HUES48 (cell line): ENCODE data around the gene PACS2.
A peak's percentile ranks its signal among the peaks of the same experiment; 100 is the strongest.

Experiments used
- H3K27ac ChIP-seq: one replicate; pipeline ENCODE4 v1.7.0; 2013; ENCODE audit warnings: low read depth, low read length, inconsistent platforms
- H3K27me3 ChIP-seq: 2 replicates; pipeline ENCODE4 v1.6.1; 2013; ENCODE audit warnings: mild to moderate bottlenecking, low read length; ENCODE audit not compliant: control insufficient read depth, insufficient read depth
- H3K36me3 ChIP-seq: 2 replicates; pipeline ENCODE4 v1.6.1; 2013; ENCODE audit warnings: low read length; ENCODE audit not compliant: control insufficient read depth, insufficient read depth
- H3K4me1 ChIP-seq: 2 replicates; pipeline ENCODE4 v1.6.1; 2013; ENCODE audit warnings: mild to moderate bottlenecking, low read length; ENCODE audit not compliant: control insufficient read depth, insufficient read depth
- H3K4me3 ChIP-seq: 2 replicates; pipeline ENCODE4 v1.5.1; 2013; ENCODE audit warnings: mild to moderate bottlenecking, low read depth, low read length
- H3K9ac ChIP-seq: 2 replicates; pipeline ENCODE4 v1.6.1; 2013; ENCODE audit warnings: mild to moderate bottlenecking, low read depth, low read length, moderate library complexity
- H3K9me3 ChIP-seq: 2 replicates; pipeline ENCODE4 v1.6.1; 2013; ENCODE audit warnings: low read length; ENCODE audit not compliant: control insufficient read depth, insufficient read depth

Gene PACS2

GRCh38 chr14:105346200-105346533 lies 31.6 kb downstream of the PACS2 start:
- H3K27ac ChIP-seq: no peak overlapping the region
- H3K9ac ChIP-seq: no peak overlapping the region
- H3K36me3 ChIP-seq: no peaks in the 10 kb centered on the region
- H3K4me3 ChIP-seq: no peak overlapping the region
- no peaks in the 10 kb centered on the region for H3K27me3 ChIP-seq
- H3K4me1 ChIP-seq: 0 out of 2 replicates have a peak, but pooled peaks cover 3% of the 10 kb centered on the region
- no peaks in the 10 kb centered on the region for H3K9me3 ChIP-seq

- Histone ChIP-seq H3K4me3 (no peak overlapping the region), H3K27ac (no peak overlapping the region), H3K9me3 (no peaks in the 10 kb centered on the region), H3K36me3 (no peaks in the 10 kb centered on the region), H3K4me1 (peaks cover 7% of the 10 kb centered on the region), H3K27me3 (no peaks in the 10 kb centered on the region), H3K9ac (no peak overlapping the region)
Observed at GRCh38 chr14:105346876-105347586, 32.5 kb downstream of the PACS2 start.

GRCh38 chr14:105347587-105347968 lies 33.0 kb downstream of the PACS2 start:
- H3K9ac ChIP-seq: no peak overlapping the region
- no peak overlapping the region for H3K4me3 ChIP-seq
- peaks cover 8% of the 10 kb centered on the region for H3K4me1 ChIP-seq
- H3K36me3 ChIP-seq: no peaks in the 10 kb centered on the region
- no peaks in the 10 kb centered on the region for H3K9me3 ChIP-seq
- no peaks in the 10 kb centered on the region for H3K27me3 ChIP-seq
- no peak overlapping the region for H3K27ac ChIP-seq

GRCh38 chr14:105348169-105348944 lies 33.8 kb downstream of the PACS2 start:
- Histone ChIP-seq H3K9ac (no peak overlapping the region), H3K27me3 (no peaks in the 10 kb centered on the region), H3K4me3 (no peak overlapping the region), H3K36me3 (no peaks in the 10 kb centered on the region), H3K4me1 (peaks cover 5% of the 10 kb centered on the region), H3K27ac (no peak overlapping the region), H3K9me3 (no peaks in the 10 kb centered on the region)

- peaks cover 5% of the 10 kb centered on the region for H3K4me1 ChIP-seq
- no peaks in the 10 kb centered on the region for H3K27me3 ChIP-seq
- H3K4me3 ChIP-seq: no peak overlapping the region
- H3K9ac ChIP-seq: no peak overlapping the region
- no peak overlapping the region for H3K27ac ChIP-seq
- no peaks in the 10 kb centered on the region for H3K9me3 ChIP-seq
- H3K36me3 ChIP-seq: no peaks in the 10 kb centered on the region
Observed at GRCh38 chr14:105348945-105349699, 34.6 kb downstream of the PACS2 start.

GRCh38 chr14:105349992-105350391 lies 35.4 kb downstream of the PACS2 start:
- H3K27me3 ChIP-seq: no peaks in the 10 kb centered on the region
- peaks cover 5% of the 10 kb centered on the region for H3K4me1 ChIP-seq
- H3K36me3 ChIP-seq: 0 out of 2 replicates have a peak, but pooled peaks cover 8% of the 10 kb centered on the region
- no peak overlapping the region for H3K9ac ChIP-seq
- no peaks in the 10 kb centered on the region for H3K9me3 ChIP-seq
- H3K4me3 ChIP-seq: no peak overlapping the region
- H3K27ac ChIP-seq: no peak overlapping the region

- Histone ChIP-seq H3K27ac (no peak overlapping the region), H3K9me3 (no peaks in the 10 kb centered on the region), H3K4me3 (no peak overlapping the region), H3K4me1 (peaks cover 5% of the 10 kb centered on the region), H3K36me3 (peaks cover 12% of the 10 kb centered on the region; the same call in 1 of the 2 replicates), H3K27me3 (no peaks in the 10 kb centered on the region), H3K9ac (no peak overlapping the region)
Observed at GRCh38 chr14:105350450-105351244, 36.1 kb downstream of the PACS2 start.

GRCh38 chr14:105351410-105351809 lies 36.9 kb downstream of the PACS2 start:
- Histone ChIP-seq H3K9ac (no peak overlapping the region), H3K27ac (no peak overlapping the region)

GRCh38 chr14:105351920-105352851 lies 37.6 kb downstream of the PACS2 start:
- no peak overlapping the region for H3K9ac ChIP-seq
- peaks cover 5% of the 10 kb centered on the region for H3K4me1 ChIP-seq
- peak overlapping the region; percentile 35 for H3K27ac ChIP-seq
- no peak overlapping the region for H3K4me3 ChIP-seq
- H3K9me3 ChIP-seq: no peaks in the 10 kb centered on the region
- peaks cover 12% of the 10 kb centered on the region; the same call in 1 of the 2 replicates for H3K36me3 ChIP-seq
- no peaks in the 10 kb centered on the region for H3K27me3 ChIP-seq

More at GRCh38 chr14:105351410-105351809, 36.9 kb downstream of the PACS2 start:
- H3K9me3 ChIP-seq: no peaks in the 10 kb centered on the region
- no peak overlapping the region for H3K4me3 ChIP-seq
- H3K36me3 ChIP-seq: peaks cover 12% of the 10 kb centered on the region; the same call in 1 of the 2 replicates
- H3K4me1 ChIP-seq: peaks cover 5% of the 10 kb centered on the region
- H3K27me3 ChIP-seq: no peaks in the 10 kb centered on the region
